22Rv1 (cell line): ENCODE measurements around the gene MRPS22.

Source experiments
- CTCF ChIP-seq: fragments of 450-650 bp; IDR thresholded peaks from 2 replicates; pipeline ENCODE4 v1.5.1; 2017; ENCODE audit warnings: mild to moderate bottlenecking
- ZFX ChIP-seq: fragments of 450-650 bp; IDR thresholded peaks from 2 replicates; pipeline ENCODE4 v1.6.1; 2017; ENCODE audit warnings: antibody characterized with exemption, borderline replicate concordance

GRCh38 chr3:139313921-139314320, 29.9 kb upstream of the MRPS22 start:
- TF ChIP-seq CTCF (no peak), ZFX (no peak)
